Activated B cell treated with CpG ODN at 0.5 μM for 24 hours (primary cell): ENCODE data around the gene FERMT3. TPM values are rescaled to one million over a fixed set of nuclear protein-coding genes. Genes with fewer than 3 reads are reported as not detected.

Experiments used
- ATAC-seq: fragments of 200-7000 bp; cut with Tn5 transposase; one replicate; pipeline ENCODE4 v1.10.0; 2021; ENCODE audit warnings: low read depth, mild to moderate bottlenecking, moderate library complexity
- CTCF ChIA-PET: fragments of 350-600 bp; sonication (Branson Sonifier 250); formaldehyde crosslinking; loops from one replicate; lab custom pipeline; 2021; ENCODE audit warnings: antibody characterized with exemption; lab: Charles Lee
- POLR2A ChIA-PET: fragments of 350-600 bp; sonication (Branson Sonifier 250); formaldehyde crosslinking; loops from one replicate; lab custom pipeline; 2021; ENCODE audit warnings: antibody characterized with exemption; lab: Charles Lee
- DNase-seq: peaks from one replicate; pipeline ENCODE4 v3.0.0; 2022
- H3K27ac Mint-ChIP-seq: one replicate; pipeline ENCODE4 v1.8.0; 2020; ENCODE audit warnings: mixed read lengths
- H3K27me3 Mint-ChIP-seq: one replicate; pipeline ENCODE4 v1.8.0; 2021; ENCODE audit warnings: mixed read lengths
- H3K36me3 Mint-ChIP-seq: one replicate; pipeline ENCODE4 v1.8.0; 2021; ENCODE audit warnings: low read depth, mixed read lengths
- H3K4me1 Mint-ChIP-seq: one replicate; pipeline ENCODE4 v1.8.0; 2021; ENCODE audit warnings: mixed read lengths
- H3K4me3 Mint-ChIP-seq: one replicate; pipeline ENCODE4 v1.8.0; 2020; ENCODE audit warnings: mild to moderate bottlenecking, mixed read lengths
- H3K9me3 Mint-ChIP-seq: one replicate; pipeline ENCODE4 v1.8.0; 2020; ENCODE audit warnings: mixed read lengths
- CTCF ChIP-seq: fragments of 200-600 bp; IDR thresholded peaks from one replicate; pipeline ENCODE4 v1.8.0; 2022; ENCODE audit warnings: antibody characterized with exemption, mild to moderate bottlenecking
- intact Hi-C: fragments of 100-400 bp; cut with micrococcal nuclease; formaldehyde crosslinking; loops from one replicate; pipeline ENCODE4 v1.15.1; 2024
- total RNA-seq: library from RNA; stranded (reverse); gene quantifications from 2 replicates; pipeline ENCODE4 v1.2.3, GENCODE V29; 2022

The FERMT3 gene
- total RNA-seq, 1 donor from 2014 or later, result 169 TPM

GRCh38 chr11:64223001-64223651 lies 16.6 kb downstream of the FERMT3 start:
- Mint-ChIP-seq H3K36me3 (peaks cover 40% of the 10 kb centered on the region), H3K9me3 (no peaks in the 10 kb centered on the region), H3K4me3 (no peak overlapping the region), H3K27me3 (no peaks in the 10 kb centered on the region), H3K4me1 (peaks cover 24% of the 10 kb centered on the region), H3K27ac (no peak overlapping the region)
- TF ChIP-seq CTCF, result no peak
- ATAC-seq (no peak), DNase-seq (no peak)
- intact Hi-C loops, result no loop called here
- CTCF ChIA-PET, result interaction anchor here (5.0 kb wide), 1 partner anchor 17 kb away, joined by 34 read pairs; the partner anchor contains the start of gene FERMT3
- POLR2A ChIA-PET, result interaction anchor here (0.7 to 12.7 kb wide), 7 partner anchors 14 to 1436 kb away, joined by 3 to 191 read pairs (median 4); partner anchors contain the start of genes FERMT3, FKBP2, STIP1 and TMEM179B

- H3K36me3 Mint-ChIP-seq, result peaks cover 29% of the 10 kb centered on the region
- H3K4me1 Mint-ChIP-seq, result peaks cover 29% of the 10 kb centered on the region
- intact Hi-C loops, result no loop called here
- ChIA-PET CTCF (interaction anchor here (1.6 to 5.0 kb wide), 2 partner anchors 12 to 18 kb away, joined by 3 to 34 read pairs; partner anchors contain the start of gene FERMT3), POLR2A (interaction anchor here (0.6 to 12.7 kb wide), 8 partner anchors 8 to 548 kb away, joined by 3 to 191 read pairs (median 4); partner anchors contain the start of genes FERMT3, FKBP2, STIP1 and VEGFB)
- H3K27ac Mint-ChIP-seq, result peak overlapping the region; percentile 79
- TF ChIP-seq CTCF, result no peak
- ATAC-seq (no peak), DNase-seq (no peak)
- H3K27me3 Mint-ChIP-seq, result no peaks in the 10 kb centered on the region
- H3K4me3 Mint-ChIP-seq, result peak overlapping the region; percentile 87
- no peaks in the 10 kb centered on the region for H3K9me3 Mint-ChIP-seq
Measured at GRCh38 chr11:64224151-64224890, 17.8 kb downstream of the FERMT3 start.

GRCh38 chr11:64224891-64225607 lies 18.5 kb downstream of the FERMT3 start:
- ATAC-seq, result no peak
- Mint-ChIP-seq H3K27me3 (no peaks in the 10 kb centered on the region), H3K27ac (peak overlapping the region; percentile 79), H3K36me3 (peaks cover 23% of the 10 kb centered on the region), H3K4me1 (peaks cover 36% of the 10 kb centered on the region), H3K9me3 (no peaks in the 10 kb centered on the region), H3K4me3 (peak overlapping the region; percentile 87)
- ChIA-PET POLR2A (interaction anchor here (1.2 to 12.7 kb wide), 5 partner anchors 9 to 45 kb away, joined by 5 to 191 read pairs (median 36); partner anchors contain the start of genes FERMT3 and STIP1), CTCF (interaction anchor here (1.6 to 5.0 kb wide), 2 partner anchors 13 to 19 kb away, joined by 3 to 34 read pairs; partner anchors contain the start of gene FERMT3)
- intact Hi-C loops, result loop anchor here (1.0 kb wide), 1 partner anchor 76 kb away; no protein-coding TSS in a partner anchor
- no peak for TF ChIP-seq CTCF
- no peak for DNase-seq

GRCh38 chr11:64225608-64226506 lies 19.3 kb downstream of the FERMT3 start, which contains the start of the genes NUDT22 and TRPT1:
NUDT22 (plus strand) TSS chr11:64226274; CDS start chr11:64226653, 379 bp downstream.
TRPT1 (minus strand) TSS chr11:64226186; CDS start chr11:64225860, 326 bp downstream.
- intact Hi-C loops, result loop anchor here (1.0 to 2.0 kb wide), 6 partner anchors 14 to 75 kb away; partner anchors contain the start of genes BAD and STIP1
- POLR2A ChIA-PET, result interaction anchor here (0.5 to 12.7 kb wide), 20 partner anchors 9 to 1618 kb away, joined by 3 to 191 read pairs (median 6); partner anchors contain the start of genes BAD, FERMT3, FKBP2 and PPP1R14B
- TF ChIP-seq CTCF, result no peak

More at GRCh38 chr11:64225608-64226506, 19.3 kb downstream of the FERMT3 start, which contains the start of the genes NUDT22 and TRPT1:
- Mint-ChIP-seq H3K9me3 (no peaks in the 10 kb centered on the region), H3K4me3 (peak within 1 kb of the TSS; percentile 87), H3K4me1 (peaks cover 39% of the 10 kb centered on the region), H3K36me3 (peaks cover 17% of the 10 kb centered on the region), H3K27me3 (no peaks in the 10 kb centered on the region), H3K27ac (peak within 1 kb of the TSS; percentile 81)
- CTCF ChIA-PET, result interaction anchor here (1.6 to 5.0 kb wide), 3 partner anchors 9 to 19 kb away, joined by 3 to 34 read pairs (median 6); partner anchors contain the start of gene FERMT3
- ATAC-seq, result peak; percentile 56
- peak; percentile 95 for DNase-seq
